SH-SY5Y (cell line): ENCODE measurements around the gene CAPS2.

ENCODE experiments used
- GATA2 ChIP-seq: IDR thresholded peaks from 2 replicates; pipeline ENCODE4 v1.6.1; 2011; ENCODE audit warnings: mild to moderate bottlenecking, low read depth, low read length
- GATA3 ChIP-seq: IDR thresholded peaks from 2 replicates; pipeline ENCODE4 v1.6.1; 2011; ENCODE audit warnings: low read depth, mild to moderate bottlenecking, low read length, moderate library complexity

- TF ChIP-seq GATA3 (no peak), GATA2 (no peak)
Observed at GRCh38 chr12:75378354-75378753, 48.2 kb upstream of the CAPS2 start.
